Progenitor cell of endocrine pancreas (in vitro differentiated cells): Measurements from ENCODE around the gene TMEM272. TPM values are rescaled to one million over a fixed set of nuclear protein-coding genes. Genes with fewer than 3 reads are reported as not detected.

Source experiments
- DNase-seq: peaks from one replicate; pipeline ENCODE4 v3.0.0; 2021; ENCODE audit warnings: low spot score; ENCODE audit not compliant: unreplicated experiment
- H3K27ac Mint-ChIP-seq: 2 replicates; pipeline ENCODE4 v1.8.0; 2021; ENCODE audit warnings: mild to moderate bottlenecking, moderate library complexity, mixed read lengths
- H3K27me3 Mint-ChIP-seq: 2 replicates; pipeline ENCODE4 v1.8.0; 2021; ENCODE audit warnings: mixed read lengths
- H3K36me3 Mint-ChIP-seq: 2 replicates; pipeline ENCODE4 v1.8.0; 2022; ENCODE audit warnings: mixed read lengths; ENCODE audit not compliant: insufficient read depth
- H3K4me1 Mint-ChIP-seq: 2 replicates; pipeline ENCODE4 v1.8.0; 2021; ENCODE audit warnings: low read depth, mixed read lengths
- H3K4me3 Mint-ChIP-seq: 2 replicates; pipeline ENCODE4 v1.8.0; 2021; ENCODE audit warnings: low read depth, mild to moderate bottlenecking, moderate library complexity, mixed read lengths
- H3K9me3 Mint-ChIP-seq: 2 replicates; pipeline ENCODE4 v1.8.0; 2021; ENCODE audit warnings: low read depth, mixed read lengths
- total RNA-seq: library from RNA; stranded (reverse); gene quantifications from 2 replicates; pipeline ENCODE4 v1.2.1, GENCODE V29; 2021
- TF ChIP-seq, protein P1 (sequence below): fragments of 200-600 bp; sonication (generic); IDR thresholded peaks from one replicate; pipeline ENCODE4 v1.5.0; 2021; ENCODE audit warnings: antibody characterized with exemption, mild to moderate bottlenecking; ENCODE audit not compliant: unreplicated experiment

TMEM272 gene
- total RNA-seq, 1 donor from 2014 or later: 1.5 TPM

DNA sequence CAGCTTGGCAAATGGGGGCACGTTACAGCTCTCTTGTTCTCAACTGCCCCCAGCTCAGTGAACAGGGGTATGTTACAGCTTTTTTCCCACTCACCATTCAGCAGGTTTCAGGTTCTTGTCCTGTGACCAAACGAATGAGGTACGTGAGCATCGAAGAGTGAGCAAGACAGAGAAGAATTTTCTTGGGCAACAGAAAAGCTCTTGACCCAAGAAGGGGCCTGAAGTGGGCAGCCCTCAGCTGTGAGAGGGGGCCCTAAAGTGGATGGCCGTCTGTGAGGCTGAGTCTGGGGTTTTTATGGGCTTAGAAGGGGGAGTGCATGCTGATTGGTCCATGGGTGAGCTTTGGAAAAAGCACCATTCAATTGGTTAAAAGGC lies 38.2 kb upstream of the TMEM272 start:
- Mint-ChIP-seq H3K36me3 (peaks cover 2% of the 10 kb centered on the region), H3K4me3 (no peak overlapping the region), H3K27ac (no peak overlapping the region), H3K4me1 (no peaks in the 10 kb centered on the region), H3K9me3 (no peaks in the 10 kb centered on the region), H3K27me3 (no peaks in the 10 kb centered on the region)
- TF ChIP-seq, protein P1, sequence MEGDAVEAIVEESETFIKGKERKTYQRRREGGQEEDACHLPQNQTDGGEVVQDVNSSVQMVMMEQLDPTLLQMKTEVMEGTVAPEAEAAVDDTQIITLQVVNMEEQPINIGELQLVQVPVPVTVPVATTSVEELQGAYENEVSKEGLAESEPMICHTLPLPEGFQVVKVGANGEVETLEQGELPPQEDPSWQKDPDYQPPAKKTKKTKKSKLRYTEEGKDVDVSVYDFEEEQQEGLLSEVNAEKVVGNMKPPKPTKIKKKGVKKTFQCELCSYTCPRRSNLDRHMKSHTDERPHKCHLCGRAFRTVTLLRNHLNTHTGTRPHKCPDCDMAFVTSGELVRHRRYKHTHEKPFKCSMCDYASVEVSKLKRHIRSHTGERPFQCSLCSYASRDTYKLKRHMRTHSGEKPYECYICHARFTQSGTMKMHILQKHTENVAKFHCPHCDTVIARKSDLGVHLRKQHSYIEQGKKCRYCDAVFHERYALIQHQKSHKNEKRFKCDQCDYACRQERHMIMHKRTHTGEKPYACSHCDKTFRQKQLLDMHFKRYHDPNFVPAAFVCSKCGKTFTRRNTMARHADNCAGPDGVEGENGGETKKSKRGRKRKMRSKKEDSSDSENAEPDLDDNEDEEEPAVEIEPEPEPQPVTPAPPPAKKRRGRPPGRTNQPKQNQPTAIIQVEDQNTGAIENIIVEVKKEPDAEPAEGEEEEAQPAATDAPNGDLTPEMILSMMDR: no peak
- DNase-seq: no peak

DNA sequence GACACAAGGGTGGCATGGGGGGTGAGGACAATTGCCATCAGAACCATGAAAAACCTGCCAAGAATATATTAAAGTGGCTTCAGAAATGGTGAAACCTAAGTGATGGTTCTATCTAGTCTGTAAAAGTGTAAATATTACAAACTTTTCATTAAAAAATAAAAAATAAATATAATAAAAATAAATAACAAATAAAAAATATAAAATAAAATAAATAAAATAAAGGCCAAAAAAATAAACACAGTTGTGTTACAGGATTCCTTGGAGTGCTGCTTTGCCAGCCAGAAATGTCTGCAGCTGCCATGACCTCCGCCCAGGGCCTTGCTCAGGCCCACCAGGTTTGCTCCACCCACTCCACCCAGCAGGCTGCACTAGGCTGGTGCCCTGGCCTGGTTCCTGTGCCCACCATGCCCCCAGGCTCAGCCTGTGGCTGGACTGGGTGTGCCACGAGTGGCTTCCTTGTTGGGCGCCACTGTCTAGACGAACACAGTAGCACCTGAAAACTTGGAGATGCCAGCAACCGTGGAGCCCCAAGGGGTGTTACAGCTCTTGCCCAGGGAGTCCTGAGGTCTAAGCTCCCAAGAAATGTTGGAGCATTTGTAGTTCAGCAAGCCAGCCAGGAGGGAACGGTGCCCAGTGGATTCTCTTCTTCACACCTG lies 37.7 kb upstream of the TMEM272 start:
- no peak for DNase-seq
- Mint-ChIP-seq H3K4me3 (no peak overlapping the region), H3K36me3 (peaks cover 2% of the 10 kb centered on the region), H3K27ac (no peak overlapping the region), H3K27me3 (no peaks in the 10 kb centered on the region), H3K4me1 (no peaks in the 10 kb centered on the region), H3K9me3 (no peaks in the 10 kb centered on the region)
- TF ChIP-seq, protein P1: no peak

DNA sequence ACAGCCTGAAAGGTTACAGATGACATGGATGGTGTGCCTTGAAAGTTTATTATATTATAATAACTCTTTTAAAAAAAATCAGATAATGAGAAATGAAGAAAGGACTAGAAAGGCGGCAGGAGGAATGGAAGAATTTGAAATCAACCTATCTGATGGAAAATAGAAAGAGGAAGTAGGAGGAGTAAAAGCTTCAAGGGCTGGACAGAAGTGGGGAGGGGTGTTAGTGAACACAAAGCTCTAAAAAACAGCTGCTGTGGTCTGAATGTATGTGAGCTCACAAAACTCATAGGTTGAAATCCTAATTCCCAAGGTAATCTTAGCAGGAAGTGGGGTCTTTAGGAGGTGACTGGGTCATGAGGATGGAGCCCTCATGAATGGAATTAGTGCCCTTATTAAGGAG lies 36.3 kb upstream of the TMEM272 start:
- peaks cover 4% of the 10 kb centered on the region for H3K4me1 Mint-ChIP-seq
- TF ChIP-seq, protein P1: no peak
- no peaks in the 10 kb centered on the region for H3K27me3 Mint-ChIP-seq
- H3K36me3 Mint-ChIP-seq: peaks cover 2% of the 10 kb centered on the region
- no peak overlapping the region for H3K4me3 Mint-ChIP-seq
- no peak for DNase-seq
- H3K27ac Mint-ChIP-seq: no peak overlapping the region
- H3K9me3 Mint-ChIP-seq: no peaks in the 10 kb centered on the region

DNA sequence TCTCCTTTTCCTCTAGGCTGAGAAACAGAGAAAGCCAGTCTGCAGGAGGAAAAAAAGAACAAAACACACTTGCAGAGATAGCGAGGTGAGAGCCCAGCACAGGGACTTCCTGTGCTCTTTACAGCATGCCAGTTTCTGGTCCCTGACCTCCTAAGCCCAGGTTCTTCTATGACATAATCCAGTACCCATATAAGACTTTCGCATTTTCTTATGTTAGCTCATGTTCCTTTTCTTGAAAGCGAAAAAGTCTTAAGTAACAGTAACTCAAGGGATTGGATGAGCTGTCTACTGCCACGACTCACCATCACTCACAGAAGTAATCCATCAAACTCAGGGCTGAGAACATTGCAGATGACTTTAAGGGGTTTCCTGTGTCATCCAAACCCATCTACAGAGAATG lies 34.2 kb upstream of the TMEM272 start:
- Mint-ChIP-seq H3K36me3 (peaks cover 2% of the 10 kb centered on the region), H3K27ac (no peak overlapping the region), H3K4me3 (no peak overlapping the region), H3K4me1 (peaks cover 4% of the 10 kb centered on the region), H3K9me3 (no peaks in the 10 kb centered on the region), H3K27me3 (no peaks in the 10 kb centered on the region)
- TF ChIP-seq, protein P1: no peak
- no peak for DNase-seq

DNA sequence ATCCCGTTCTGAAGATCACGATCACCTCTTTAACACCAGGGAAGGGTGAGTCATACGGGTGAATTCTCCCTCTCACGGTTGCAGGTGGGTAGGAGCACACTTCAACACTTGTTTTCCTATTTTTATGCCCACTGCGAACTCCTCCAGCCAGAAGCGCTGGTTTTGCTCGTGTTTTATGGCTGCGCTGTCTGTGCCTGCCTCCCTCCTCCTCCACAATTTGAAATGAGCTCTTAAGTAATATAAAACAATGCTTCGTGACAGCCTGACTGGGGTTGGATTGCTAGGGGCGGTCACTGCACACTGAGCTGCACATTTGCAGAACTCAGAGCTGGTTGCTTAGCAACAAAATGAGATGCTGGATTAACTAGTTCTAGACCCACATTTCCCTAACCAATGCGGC lies 29.7 kb upstream of the TMEM272 start:
- TF ChIP-seq, protein P1: no peak
- Mint-ChIP-seq H3K27me3 (no peaks in the 10 kb centered on the region), H3K27ac (no peak overlapping the region), H3K4me3 (no peak overlapping the region), H3K4me1 (peaks cover 4% of the 10 kb centered on the region), H3K9me3 (no peaks in the 10 kb centered on the region), H3K36me3 (peaks cover 3% of the 10 kb centered on the region)
- DNase-seq: no peak
